Dedifferentiated amniotic fluid mesenchymal stem cell (primary cell): ENCODE measurements around the gene RAP1GAP.

Experiments
- DNase-seq: peaks from one replicate; pipeline ENCODE4 v3.0.0-alpha.2; 2016; ENCODE audit errors: extremely low spot score

The RAP1GAP gene

DNA sequence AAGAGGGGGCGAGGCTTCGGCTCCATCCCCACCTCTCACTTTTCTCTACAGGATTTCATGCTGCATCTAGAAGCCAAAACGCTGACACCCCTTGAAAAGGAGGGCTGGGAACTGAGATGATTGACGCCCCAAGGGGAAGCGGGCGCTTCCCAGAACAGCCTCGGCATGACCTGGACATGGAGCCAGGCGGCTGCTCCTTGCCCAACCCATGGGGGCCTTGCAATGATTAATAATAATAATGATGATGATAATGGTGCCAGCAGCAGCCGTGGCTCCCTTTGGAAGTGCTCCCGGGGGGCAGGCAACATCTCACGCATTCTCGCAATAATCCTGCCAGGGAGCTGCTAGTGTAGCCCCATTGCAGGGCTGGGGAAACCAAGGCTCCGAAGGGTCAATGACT lies 78.2 kb downstream of the RAP1GAP start:
- no peak for DNase-seq

GRCh38 chr1:21590126-21590880 lies 78.9 kb downstream of the RAP1GAP start:
- DNase-seq: no peak

- no peak for DNase-seq
Measured at GRCh38 chr1:21589618-21590017, 79.5 kb downstream of the RAP1GAP start.

DNA sequence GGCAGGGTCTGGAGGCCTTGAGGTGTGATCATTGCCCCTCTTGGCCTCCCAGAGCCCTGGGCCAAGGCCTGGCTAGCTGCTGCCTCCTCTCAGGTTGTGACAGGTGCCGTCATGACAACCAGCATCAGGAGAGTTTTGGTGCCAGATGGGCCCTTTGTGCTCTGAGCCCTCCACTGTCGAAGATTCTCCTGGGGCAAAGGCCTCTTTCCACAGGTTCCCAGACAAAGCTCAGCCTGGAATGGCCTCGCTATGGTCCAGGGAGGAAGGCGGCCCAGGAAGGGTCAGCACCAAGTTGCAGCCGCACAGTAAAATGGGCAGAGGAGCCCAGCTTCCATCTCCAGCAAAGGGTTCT lies 81.6 kb downstream of the RAP1GAP start:
- DNase-seq: no peak

GRCh38 chr1:21586846-21587601 lies 82.1 kb downstream of the RAP1GAP start:
- DNase-seq: peak; percentile 73

DNA sequence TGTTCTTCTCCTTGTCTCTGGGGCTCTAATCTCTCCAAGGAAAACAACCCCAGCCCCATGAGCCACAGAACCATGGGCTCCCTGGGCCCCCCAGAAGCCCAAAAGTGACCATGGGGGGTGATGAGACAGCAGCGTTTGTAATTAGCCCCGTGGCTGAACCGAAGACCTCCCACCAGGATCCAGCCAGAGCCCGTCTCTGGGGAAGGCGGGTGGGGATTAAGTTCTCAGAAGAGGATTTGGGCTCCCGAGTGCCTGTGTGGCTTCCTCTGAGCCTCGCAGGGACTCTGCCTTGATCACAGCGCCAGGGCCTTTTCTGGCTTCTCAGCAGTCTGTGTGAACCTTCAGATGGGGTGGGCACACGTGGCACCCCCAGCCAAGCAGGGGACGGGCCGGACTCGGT lies 82.9 kb downstream of the RAP1GAP start:
- no peak for DNase-seq

- no peak for DNase-seq
Measured at GRCh38 chr1:21585037-21585436, 84.1 kb downstream of the RAP1GAP start.

- DNase-seq: no peak
Measured at GRCh38 chr1:21584096-21584495, 85.1 kb downstream of the RAP1GAP start.

GRCh38 chr1:21579791-21580190 lies 89.4 kb downstream of the RAP1GAP start:
- DNase-seq: no peak

GRCh38 chr1:21577933-21578332 lies 91.2 kb downstream of the RAP1GAP start:
- DNase-seq: no peak

DNA sequence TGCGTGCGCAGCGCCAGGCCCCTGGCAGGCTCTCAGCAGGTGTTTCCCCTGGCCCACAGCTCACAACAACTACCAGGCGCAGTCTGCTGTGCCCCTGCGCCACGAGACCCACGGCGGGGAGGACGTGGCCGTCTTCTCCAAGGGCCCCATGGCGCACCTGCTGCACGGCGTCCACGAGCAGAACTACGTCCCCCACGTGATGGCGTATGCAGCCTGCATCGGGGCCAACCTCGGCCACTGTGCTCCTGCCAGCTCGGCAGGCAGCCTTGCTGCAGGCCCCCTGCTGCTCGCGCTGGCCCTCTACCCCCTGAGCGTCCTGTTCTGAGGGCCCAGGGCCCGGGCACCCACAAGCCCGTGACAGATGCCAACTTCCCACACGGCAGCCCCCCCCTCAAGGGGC lies 91.8 kb downstream of the RAP1GAP start:
- DNase-seq: no peak

GRCh38 chr1:21576798-21577187 lies 92.4 kb downstream of the RAP1GAP start:
- no peak for DNase-seq

DNA sequence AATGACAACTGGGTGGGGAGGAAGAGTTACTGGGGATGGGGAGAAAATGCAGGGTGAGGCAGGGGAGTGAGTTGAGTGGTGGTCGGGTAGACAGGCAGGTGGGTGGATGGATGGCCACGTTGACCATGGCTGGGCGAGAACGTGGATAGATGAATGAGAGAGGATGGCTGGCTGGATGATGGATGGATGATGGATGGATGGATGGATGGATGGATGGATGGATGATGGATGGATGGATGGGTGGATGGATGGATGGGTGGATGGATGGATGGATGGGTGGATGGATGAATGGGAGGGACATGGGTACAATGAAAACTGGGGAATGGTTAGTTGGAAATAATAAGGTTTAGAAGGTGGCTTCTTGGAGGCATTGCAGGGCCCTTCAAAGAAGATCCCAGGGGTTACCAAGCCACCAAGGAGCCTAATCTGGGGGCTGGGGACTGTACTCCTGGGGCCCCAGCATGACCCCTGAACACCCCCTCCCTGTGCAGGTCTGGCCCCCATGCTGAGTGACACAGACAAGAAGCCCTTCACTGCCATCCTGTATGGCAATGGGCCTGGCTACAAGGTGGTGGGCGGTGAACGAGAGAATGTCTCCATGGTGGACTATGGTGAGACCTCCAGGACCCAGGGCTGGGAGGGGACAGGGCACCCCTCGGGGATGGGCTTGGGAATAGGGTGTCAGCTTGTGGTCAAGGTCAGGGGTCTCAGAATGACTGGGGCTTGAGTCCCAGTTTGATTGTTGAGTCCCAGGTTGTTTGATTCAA lies 92.9 kb downstream of the RAP1GAP start:
- no peak for DNase-seq

DNA sequence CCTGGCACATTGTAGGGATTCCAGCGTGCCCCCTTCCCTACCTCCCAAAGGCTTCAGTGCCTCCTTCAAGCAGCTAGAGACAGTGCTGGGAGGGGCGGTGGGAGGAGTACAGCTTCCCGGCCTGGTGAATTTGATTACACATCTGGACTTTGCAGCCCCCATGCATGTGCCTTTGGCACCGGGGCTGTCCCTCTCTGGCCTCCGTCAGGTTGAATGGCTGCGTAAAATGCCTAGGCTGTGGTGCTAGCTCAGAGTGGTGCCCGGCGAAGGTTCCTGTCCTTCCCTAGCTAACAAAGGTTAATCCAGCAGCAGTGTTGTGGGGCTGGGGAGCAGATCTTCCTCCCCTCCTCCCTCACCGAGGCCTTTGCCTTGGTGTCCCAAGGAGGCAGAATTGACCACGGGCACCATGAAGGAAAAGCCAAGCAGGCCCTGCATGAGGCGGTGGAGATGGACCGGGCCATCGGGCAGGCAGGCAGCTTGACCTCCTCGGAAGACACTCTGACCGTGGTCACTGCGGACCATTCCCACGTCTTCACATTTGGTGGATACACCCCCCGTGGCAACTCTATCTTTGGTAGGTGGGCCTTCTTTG lies 93.7 kb downstream of the RAP1GAP start:
- no peak for DNase-seq

- no peak for DNase-seq
Measured at GRCh38 chr1:21574466-21575151, 94.5 kb downstream of the RAP1GAP start.

- peak; percentile 17 for DNase-seq
Measured at GRCh38 chr1:21573971-21574465, 95.1 kb downstream of the RAP1GAP start.

GRCh38 chr1:21573475-21573874 lies 95.7 kb downstream of the RAP1GAP start:
- no peak for DNase-seq

DNA sequence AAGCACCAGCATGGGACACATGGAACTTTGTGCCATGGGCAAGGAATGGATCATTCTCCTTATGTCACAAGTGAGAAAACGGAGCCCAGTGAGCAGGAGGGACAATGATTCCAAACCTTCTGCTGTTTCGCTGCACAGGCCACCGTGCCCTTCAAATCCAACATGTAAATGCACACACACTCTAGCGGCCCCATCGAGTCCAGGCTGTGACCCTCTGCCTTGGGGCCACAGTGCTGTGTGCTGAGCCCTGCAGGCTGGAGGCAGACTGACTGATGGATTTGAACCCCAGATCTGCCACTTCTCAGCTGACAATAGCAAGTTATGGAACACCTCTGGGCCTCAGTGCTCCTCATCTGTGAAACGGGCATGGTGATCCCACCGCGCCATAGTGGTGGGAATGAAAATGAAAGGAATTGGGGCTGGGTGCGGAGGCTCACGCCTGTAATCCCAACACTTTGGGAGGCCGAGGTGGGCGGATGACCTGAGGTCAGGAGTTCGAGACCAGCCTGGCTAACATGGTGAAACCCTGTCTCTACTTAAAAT lies 96.4 kb downstream of the RAP1GAP start:
- no peak for DNase-seq

- no peak for DNase-seq
Measured at GRCh38 chr1:21572221-21572620, 96.9 kb downstream of the RAP1GAP start.

DNA sequence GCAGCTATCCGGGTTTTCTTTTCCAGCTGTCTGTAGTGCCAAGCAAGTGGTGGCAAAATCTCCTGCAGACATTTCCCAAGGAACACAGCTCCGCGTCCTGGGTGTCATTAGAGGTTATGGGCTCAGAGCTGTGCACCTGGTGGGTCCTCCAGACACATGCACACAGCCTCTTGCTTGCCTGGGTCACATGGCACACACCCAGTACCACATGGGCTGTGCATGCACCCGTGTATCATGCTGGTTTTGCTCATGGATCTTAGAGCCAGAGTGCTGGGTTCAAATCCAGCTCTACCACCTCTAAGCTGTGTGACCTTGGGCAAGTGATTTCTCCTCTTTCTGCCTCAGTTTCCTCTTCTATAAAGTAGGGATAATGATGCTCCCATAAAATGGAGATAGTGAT lies 98.3 kb downstream of the RAP1GAP start:
- no peak for DNase-seq

DNA sequence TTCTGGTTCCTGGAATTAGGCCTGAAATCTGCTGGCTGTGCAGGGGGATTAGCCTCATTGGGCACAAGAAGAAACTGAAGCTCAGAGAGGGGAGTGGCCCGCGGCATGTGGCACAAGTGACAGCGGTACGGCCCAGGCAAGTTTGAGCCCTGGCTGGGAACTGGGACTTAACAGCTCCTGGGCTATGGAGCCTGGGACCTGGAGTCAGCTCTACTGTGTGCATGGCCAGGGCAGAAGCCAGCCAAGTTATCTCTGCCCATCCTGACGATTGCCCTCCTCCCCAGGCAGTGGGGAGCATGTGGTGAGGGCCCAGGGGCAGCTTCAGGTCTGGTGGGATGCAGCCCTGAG lies 98.7 kb downstream of the RAP1GAP start:
- no peak for DNase-seq
